NCI-H460 (cell line): Measurements from ENCODE around the gene TCF4. TPM values are rescaled to one million over a fixed set of nuclear protein-coding genes. Genes with fewer than 3 reads are reported as not detected.

Source experiments
- DNase-seq: peaks from one replicate; pipeline ENCODE4 v3.0.0-alpha.2; 2016; ENCODE audit warnings: low read depth; ENCODE audit errors: extremely low read depth
- total RNA-seq: library from RNA; depleted of rRNA; stranded (reverse); fragments of >200 nt; shearing (Covaris generic); gene quantifications from 2 replicates; pipeline ENCODE4 v1.2.3, GENCODE V29; 2014

TCF4 gene
- total RNA-seq, 1 experiment from 2014 or later: 7.3 TPM

DNA sequence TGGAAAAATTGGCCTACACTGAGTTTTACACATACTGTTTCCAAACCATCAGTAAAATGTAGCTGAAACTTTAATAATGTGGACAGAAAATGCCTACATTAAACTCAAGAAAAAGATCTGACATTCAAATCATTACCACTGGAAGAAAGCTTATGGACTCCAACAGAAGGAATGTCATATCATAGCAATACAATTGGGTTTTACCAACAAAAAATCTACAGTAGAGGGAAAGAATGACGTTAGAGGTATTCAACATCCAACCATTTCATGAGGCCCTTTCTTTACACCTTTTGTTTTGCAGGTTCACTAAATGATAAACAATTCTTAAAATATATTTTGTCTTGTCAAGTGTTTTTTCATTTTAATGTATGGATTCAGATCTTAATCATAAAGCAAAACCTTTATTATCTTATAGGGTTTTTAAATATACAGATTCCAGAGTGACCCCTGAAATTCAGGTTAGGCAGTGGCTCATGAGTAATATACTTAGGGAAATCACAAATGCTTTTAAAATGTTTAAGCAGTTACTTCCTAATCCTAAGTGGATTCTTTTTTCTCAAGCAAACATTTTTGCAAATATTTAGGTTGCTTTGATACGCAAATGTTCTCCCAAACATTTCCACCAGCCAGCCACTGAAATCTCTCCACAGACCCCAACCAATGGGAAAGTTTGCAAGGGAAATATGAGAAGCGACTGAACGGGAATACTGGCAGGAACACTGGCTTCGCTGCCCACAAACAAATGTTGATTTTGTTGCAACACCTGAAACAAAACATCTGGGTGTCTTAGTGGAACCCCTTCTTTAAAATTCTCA is 168.7 kb downstream of the TCF4 start:
- DNase-seq: no peak

GRCh38 chr18:55418439-55418838 is 169.6 kb downstream of the TCF4 start:
- no peak for DNase-seq

DNA sequence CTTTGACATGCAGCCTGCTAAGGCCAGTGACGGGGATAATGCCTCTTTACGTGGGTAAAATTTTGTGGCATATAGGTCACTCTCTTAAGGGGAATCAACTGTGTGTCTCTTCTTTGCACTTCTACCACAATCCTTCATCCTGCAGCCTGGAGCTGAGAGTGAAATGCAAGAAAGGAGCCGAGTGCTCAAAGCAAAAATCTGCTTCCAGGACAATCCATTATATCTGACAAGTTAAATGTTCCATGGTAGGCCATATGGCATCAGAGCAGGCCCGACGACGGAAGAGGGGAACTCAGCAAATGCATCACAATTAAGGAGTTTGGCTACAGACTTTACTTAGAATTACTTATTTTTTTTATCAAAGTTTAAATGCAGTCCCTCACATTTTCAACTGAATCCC is 171.2 kb downstream of the TCF4 start:
- no peak for DNase-seq

GRCh38 chr18:55415258-55415871 is 172.6 kb downstream of the TCF4 start:
- peak; percentile 55 for DNase-seq

DNA sequence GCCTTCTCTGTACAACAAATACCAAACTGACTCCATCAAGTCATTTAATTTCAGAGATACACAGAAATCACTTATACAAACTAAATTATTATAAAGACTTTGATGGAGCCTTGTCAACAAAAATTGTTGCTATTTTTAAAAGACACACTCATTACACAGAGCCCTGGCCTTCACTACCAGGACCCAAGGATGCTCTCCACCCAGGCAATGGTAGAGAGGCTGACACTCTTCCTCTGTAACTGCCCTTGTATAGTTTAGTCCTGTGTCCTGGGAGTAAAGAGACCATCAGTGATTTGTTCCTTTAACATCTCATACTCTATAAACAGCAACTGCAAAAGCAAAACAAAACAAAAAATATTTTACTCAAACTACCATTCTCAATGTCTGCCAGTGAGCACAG is 173.5 kb downstream of the TCF4 start:
- DNase-seq: no peak

DNA sequence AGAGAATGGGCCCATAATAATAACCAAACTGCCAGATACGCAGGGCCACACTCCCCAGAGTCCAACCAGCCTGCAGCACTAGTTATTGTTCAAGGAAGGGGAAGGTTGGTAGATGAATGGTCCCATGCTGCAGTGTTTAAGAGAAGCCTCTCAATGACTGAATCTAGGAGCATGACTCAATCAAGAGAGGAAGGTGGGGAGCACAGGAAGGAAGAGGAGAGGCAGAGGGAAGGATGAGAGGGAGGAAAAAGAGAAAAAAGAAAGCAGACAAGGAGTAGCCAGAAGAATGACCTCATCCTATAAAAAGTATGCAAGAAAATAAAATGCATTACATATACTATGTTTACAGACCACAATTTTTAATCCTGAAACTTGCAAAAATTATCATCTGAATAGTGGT is 174.5 kb downstream of the TCF4 start:
- DNase-seq: no peak

GRCh38 chr18:55407774-55408535 is 180.0 kb downstream of the TCF4 start:
- DNase-seq: no peak

DNA sequence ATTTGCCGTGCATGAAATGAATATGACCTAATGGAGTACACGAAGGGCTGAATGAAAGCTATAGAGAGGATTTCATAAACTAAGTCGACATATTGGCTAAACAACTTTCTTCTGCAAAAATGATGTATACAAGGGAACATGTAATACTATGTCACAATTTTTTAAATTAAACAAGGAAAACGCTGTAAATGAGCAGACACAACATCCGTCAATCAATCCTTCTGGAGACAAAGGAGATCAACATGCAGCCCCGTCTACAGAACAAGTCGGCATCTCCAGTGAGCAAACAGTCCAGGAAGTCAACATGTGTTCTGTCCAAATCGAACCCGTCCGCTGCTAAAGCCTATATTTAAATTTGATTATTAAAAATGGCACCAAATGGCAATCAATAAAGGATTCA is 180.8 kb downstream of the TCF4 start:
- DNase-seq: no peak

DNA sequence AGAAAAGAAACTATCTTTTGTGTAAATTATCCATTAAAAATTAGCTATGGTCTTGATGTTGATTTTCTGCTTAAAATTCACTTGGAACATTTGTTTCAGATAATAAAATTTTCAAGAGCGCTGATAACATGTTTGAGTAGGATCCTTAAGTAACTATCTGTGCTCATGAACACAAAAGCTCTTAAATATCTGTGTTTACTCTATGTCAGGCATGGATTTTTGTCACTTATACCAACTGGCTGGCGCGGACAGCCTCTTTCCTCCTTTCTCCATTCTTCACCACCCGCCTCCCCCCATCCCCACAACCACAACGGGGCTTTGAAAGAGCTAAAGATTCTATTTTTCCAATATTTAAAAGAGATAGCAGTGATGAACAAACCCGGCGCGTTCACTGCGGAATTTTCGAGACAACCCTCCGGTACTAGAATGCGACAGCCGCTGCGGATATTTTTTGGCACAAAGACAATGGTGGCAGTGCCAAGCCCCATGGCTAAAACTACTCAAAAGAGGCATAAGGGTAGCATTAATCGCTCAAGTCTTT is 181.5 kb downstream of the TCF4 start:
- no peak for DNase-seq

GRCh38 chr18:55405893-55406406 is 182.0 kb downstream of the TCF4 start:
- peak; percentile 66 for DNase-seq

DNA sequence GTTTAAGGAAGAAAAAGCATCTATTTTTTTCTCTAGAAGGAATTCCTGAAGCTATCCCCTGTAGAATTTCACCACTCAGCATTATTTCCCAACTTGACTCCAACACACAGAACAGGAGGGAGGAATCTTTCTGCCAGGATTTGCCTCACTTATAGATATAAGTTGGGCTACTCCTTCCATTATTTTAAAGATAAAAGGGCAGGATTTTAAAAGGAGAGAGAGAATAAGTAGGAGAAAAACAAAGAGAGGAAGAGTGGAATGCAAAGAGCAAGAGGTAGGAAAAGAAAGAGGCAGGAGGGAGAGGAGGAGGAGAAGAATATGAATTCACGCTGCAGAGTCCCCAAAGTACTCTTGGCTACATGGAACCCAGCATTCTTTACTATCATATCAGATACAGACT is 182.5 kb downstream of the TCF4 start:
- no peak for DNase-seq

DNA sequence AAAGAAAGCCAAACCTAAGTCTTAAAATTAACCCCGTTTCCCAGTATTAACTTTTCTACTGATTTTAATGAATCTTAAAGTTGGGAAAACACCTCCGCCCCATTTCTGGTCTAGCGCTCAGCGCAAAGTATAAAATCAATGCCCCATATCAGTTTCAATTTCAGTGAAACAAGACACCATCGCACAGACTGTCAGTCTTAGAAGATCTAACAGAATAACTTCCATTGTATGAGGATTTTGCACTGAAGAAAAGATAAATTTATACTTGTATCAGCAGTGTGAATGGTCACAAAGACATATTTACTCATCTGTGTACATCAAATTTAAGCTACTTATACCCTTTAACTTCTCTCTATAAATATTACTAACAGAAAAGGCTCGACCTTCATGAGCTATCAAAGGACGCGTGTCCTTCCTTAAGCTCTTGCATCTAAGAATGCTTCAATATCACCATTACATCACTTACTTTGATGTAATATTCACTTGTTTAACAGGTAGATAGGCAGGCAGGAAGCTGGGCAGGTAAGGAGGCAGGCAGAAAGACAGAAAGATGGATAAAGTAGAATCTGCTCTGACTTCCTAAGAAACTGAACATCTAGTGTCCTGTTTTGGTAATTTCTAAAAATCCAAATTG is 183.0 kb downstream of the TCF4 start:
- DNase-seq: no peak

GRCh38 chr18:55404136-55404830 is 183.7 kb downstream of the TCF4 start:
- DNase-seq: no peak

DNA sequence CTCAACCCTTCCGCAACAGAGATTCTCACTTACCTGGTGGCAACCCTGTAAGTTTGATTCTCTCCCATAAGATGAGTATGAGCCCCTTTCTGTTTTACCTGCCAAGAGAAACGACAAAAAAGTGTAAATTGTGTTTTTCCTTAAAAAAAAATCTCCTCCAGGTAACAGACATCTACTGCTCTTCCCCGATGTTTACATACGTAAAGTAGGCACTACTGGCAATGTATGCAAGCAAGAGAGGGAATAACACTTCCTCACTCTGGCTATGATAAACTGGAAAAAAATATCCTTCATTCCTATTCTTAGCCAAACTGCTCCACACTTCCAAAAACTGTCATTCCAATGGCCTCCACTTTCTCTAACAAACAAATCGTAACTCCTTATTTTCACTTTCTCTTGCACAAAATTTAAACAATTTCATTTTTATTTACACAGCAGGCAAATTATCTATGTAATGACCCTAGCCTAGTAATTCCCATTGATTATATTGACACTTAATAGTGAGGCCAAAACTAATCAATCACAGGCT is 184.5 kb downstream of the TCF4 start:
- no peak for DNase-seq

- no peak for DNase-seq
Measured at GRCh38 chr18:55402731-55403405, 185.1 kb downstream of the TCF4 start.

DNA sequence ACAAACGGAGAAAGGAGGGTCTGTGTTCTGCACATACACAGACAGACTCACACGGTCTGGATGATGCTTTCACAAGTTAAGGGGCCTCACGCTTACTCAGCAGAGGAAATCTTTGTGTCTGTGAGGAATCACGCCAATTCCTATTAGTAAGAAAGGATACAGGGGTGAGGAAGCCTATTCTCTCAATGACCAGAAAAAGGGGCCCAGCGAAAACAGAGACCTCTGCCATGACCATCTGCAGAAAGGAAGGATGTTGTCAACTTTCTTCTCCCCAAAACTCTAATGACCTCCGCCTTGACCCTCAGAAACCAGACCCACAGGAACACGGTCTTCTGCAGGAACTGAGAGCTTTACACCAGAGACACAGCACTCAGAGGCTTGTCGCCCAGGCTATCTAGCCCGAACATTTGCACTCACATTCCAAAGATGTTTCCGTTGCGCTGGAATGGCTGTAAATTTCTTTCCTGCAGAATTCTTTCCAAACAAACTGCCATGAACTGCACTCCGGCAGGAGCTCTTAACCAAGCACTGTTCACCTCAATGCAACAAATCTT is 186.3 kb downstream of the TCF4 start:
- DNase-seq: no peak

GRCh38 chr18:55400590-55401541 is 187.1 kb downstream of the TCF4 start:
- DNase-seq: no peak

DNA sequence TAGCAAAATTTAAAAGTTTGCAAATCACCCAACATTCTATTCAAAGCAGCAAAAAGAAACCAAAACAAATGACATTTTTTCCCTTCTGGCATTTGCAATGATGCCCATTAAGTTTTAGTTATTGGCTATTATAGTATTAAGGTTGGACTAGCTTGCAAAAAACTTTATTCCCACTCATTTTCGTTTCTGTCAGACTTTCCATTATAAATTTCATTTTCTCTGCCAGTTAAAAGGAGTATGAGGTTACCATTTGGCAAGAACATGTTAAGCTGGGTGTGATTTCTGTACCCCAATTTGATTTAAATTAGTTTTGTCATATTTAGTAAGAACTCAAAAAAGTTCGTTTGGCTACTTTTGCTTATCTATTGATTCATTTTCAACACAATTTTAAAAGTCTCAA is 187.9 kb downstream of the TCF4 start:
- no peak for DNase-seq
